HepG2 (cell line): ENCODE data around the gene B3GNT9. TPM values are rescaled to one million over a fixed set of nuclear protein-coding genes. Genes with fewer than 3 reads are reported as not detected.

ENCODE experiments used
- AGO1 ChIP-seq: fragments of 200-400 bp; formaldehyde crosslinking; IDR thresholded peaks from 2 replicates; pipeline ENCODE4 v1.6.1; 2017; ENCODE audit warnings: mild to moderate bottlenecking, low read depth, low read length, moderate library complexity; ENCODE audit not compliant: poor library complexity, severe bottlenecking
- MTF2 ChIP-seq: sonication (generic); formaldehyde crosslinking; IDR thresholded peaks from 2 replicates; pipeline ENCODE4 v1.5.0; 2020; ENCODE audit warnings: missing genetic modification reagents, borderline replicate concordance
- PCBP1 ChIP-seq: fragments of 200-400 bp; formaldehyde crosslinking; IDR thresholded peaks from 2 replicates; pipeline ENCODE4 v1.6.1; 2017; ENCODE audit warnings: mild to moderate bottlenecking, low read depth, low read length, borderline replicate concordance
- SIN3A ChIP-seq: IDR thresholded peaks from 2 replicates; pipeline ENCODE4 v1.6.1; 2011; ENCODE audit warnings: low read depth, mild to moderate bottlenecking, control low read depth, low read length, borderline replicate concordance
- ZNF205 ChIP-seq: IDR thresholded peaks from 2 replicates; pipeline ENCODE4 v1.6.1; 2018; ENCODE audit warnings: missing biosample characterization, missing genetic modification reagents
- ZNF251 ChIP-seq: sonication (generic); formaldehyde crosslinking; IDR thresholded peaks from 2 replicates; pipeline ENCODE4 v1.9.0; 2021; ENCODE audit warnings: mild to moderate bottlenecking, missing genetic modification reagents
- ZNF766 ChIP-seq: sonication (generic); formaldehyde crosslinking; IDR thresholded peaks from 2 replicates; pipeline ENCODE4 v1.5.0; 2020; ENCODE audit warnings: missing genetic modification reagents, borderline replicate concordance
- polyA plus RNA-seq, 8 experiments: library from polyadenylated mRNA; depleted of rRNA in 3 of 8; stranded (reverse) in 7 of 8; unstranded in 1 of 8; fragments of >200 nt; fragmentation: Illumina TruSeq in 4 of 8; extraction: Trizol in 4 of 8; gene quantifications; 2 replicates each; pipeline versions ENCODE4 v1.2.1 to v1.2.3, GENCODE V29; 2011 to 2016; ENCODE audit warnings: low read depth in 4 of 8, missing spikeins in 1 of 8, mixed read lengths in 1 of 8; ENCODE audit not compliant: insufficient read depth in 1 of 8
- total RNA-seq, 5 experiments: library from RNA; depleted of rRNA; stranded (reverse); fragments of >200 nt; fragmentation: Illumina TruSeq; extraction: Trizol; gene quantifications; 2 replicates each; pipeline ENCODE4 v1.2.3, GENCODE V29; 2016; ENCODE audit warnings: low read depth in 1 of 5
- TF ChIP-seq, protein P1 (sequence below): sonication (generic); formaldehyde crosslinking; IDR thresholded peaks from 2 replicates; pipeline ENCODE4 v1.8.1; 2023; ENCODE audit warnings: missing genetic modification reagents, inconsistent platforms, borderline replicate concordance
- TF ChIP-seq, protein P2 (sequence below): sonication (generic); formaldehyde crosslinking; IDR thresholded peaks from 2 replicates; pipeline ENCODE4 v1.4.0; 2020; ENCODE audit warnings: mild to moderate bottlenecking, missing genetic modification reagents, borderline replicate concordance
- TF ChIP-seq, protein P3 (sequence below): sonication (generic); formaldehyde crosslinking; IDR thresholded peaks from 2 replicates; pipeline ENCODE4 v1.4.0; 2020; ENCODE audit warnings: missing genetic modification reagents
- TF ChIP-seq, protein P4 (sequence below): sonication (generic); formaldehyde crosslinking; IDR thresholded peaks from 2 replicates; pipeline ENCODE4 v1.4.0; 2020; ENCODE audit warnings: missing genetic modification reagents
- TF ChIP-seq, protein P5 (sequence below): sonication (generic); formaldehyde crosslinking; conservative IDR thresholded peaks from 2 replicates; pipeline ENCODE4 v1.8.0; 2022; ENCODE audit warnings: mild to moderate bottlenecking, moderate library complexity, missing genetic modification reagents
- TF ChIP-seq, protein P6 (sequence below): sonication (generic); formaldehyde crosslinking; IDR thresholded peaks from 2 replicates; pipeline ENCODE4 v1.4.0; 2020; ENCODE audit warnings: missing genetic modification reagents; ENCODE audit errors: not compliant biosample characterization

The B3GNT9 gene
- total and polyA plus RNA-seq, 2 of the 13 experiments (the other 11 are each of a cell fraction or from before 2014, with no cell fraction given), result 1.5 to 3.1 TPM

DNA sequence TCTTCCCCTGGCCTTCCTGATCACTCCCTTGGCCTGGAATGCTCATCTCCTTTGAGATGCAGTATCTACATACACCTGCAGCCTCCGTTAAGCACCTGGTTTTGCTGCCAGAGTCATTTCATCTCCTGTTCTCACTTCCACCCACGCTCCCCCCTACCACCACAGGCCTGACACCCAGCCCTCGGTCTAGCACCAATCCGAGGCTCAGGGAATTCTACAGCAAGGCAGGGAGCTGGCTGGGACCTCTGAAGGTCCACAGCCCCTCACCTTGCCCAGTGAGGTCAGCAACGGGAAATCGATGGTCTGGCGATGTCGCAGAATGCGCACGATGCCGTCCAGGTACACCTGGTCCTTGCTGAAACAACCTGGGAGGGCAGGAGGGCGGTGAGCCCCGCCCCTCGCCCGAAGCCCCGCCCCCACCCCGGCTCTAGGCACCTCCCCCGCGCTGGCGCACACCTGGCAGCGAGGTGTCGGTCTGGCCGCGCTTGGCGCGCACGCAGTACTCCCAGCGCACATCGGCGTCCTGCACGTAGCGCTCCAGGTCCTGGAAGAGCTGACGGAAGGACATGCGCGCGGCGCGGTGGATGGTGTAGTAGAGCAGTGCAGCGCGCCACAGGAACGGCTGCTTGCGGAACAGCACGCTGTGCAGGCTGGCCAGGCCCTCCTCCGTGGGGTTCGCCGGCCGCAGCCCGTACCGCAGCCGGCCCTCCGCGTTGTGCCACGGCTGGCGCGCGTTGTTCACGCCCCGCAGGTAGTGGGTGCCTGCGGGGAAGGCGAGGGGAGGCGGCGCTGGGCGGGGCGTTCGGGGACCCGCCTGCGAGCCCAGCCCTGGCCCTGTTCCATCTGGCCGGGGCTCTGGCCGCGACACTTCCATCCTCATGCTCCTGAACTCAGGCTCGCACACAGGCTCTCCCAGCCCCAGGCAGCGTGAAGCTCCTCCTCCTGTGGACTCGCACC is 27.2 kb upstream of the B3GNT9 start (continued):
- TF ChIP-seq MTF2 (CRISPR knock-in tag) (peak; percentile 87; the same call in 1 of the 2 replicates), ZNF205 (CRISPR knock-in tag) (no peak), ZNF766 (no peak), SIN3A (no peak), AGO1 (peak; percentile 88), PCBP1 (no peak), ZNF251 (CRISPR knock-in tag) (no peak)
- TF ChIP-seq, protein P1, sequence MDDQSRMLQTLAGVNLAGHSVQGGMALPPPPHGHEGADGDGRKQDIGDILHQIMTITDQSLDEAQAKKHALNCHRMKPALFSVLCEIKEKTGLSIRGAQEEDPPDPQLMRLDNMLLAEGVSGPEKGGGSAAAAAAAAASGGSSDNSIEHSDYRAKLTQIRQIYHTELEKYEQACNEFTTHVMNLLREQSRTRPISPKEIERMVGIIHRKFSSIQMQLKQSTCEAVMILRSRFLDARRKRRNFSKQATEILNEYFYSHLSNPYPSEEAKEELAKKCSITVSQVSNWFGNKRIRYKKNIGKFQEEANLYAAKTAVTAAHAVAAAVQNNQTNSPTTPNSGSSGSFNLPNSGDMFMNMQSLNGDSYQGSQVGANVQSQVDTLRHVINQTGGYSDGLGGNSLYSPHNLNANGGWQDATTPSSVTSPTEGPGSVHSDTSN (CRISPR knock-in tag), result no peak
- TF ChIP-seq, protein P2, sequence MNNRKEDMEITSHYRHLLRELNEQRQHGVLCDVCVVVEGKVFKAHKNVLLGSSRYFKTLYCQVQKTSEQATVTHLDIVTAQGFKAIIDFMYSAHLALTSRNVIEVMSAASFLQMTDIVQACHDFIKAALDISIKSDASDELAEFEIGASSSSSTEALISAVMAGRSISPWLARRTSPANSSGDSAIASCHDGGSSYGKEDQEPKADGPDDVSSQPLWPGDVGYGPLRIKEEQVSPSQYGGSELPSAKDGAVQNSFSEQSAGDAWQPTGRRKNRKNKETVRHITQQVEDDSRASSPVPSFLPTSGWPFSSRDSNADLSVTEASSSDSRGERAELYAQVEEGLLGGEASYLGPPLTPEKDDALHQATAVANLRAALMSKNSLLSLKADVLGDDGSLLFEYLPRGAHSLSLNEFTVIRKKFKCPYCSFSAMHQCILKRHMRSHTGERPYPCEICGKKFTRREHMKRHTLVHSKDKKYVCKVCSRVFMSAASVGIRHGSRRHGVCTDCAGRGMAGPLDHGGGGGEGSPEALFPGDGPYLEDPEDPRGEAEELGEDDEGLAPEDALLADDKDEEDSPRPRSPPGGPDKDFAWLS (CRISPR knock-in tag), result 0 out of 2 replicates have a peak, but pooled peaks have one; percentile 40
- TF ChIP-seq, protein P3, sequence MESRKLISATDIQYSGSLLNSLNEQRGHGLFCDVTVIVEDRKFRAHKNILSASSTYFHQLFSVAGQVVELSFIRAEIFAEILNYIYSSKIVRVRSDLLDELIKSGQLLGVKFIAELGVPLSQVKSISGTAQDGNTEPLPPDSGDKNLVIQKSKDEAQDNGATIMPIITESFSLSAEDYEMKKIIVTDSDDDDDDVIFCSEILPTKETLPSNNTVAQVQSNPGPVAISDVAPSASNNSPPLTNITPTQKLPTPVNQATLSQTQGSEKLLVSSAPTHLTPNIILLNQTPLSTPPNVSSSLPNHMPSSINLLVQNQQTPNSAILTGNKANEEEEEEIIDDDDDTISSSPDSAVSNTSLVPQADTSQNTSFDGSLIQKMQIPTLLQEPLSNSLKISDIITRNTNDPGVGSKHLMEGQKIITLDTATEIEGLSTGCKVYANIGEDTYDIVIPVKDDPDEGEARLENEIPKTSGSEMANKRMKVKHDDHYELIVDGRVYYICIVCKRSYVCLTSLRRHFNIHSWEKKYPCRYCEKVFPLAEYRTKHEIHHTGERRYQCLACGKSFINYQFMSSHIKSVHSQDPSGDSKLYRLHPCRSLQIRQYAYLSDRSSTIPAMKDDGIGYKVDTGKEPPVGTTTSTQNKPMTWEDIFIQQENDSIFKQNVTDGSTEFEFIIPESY (CRISPR knock-in tag), result peak; percentile 50; the same call in 1 of the 2 replicates
- TF ChIP-seq, protein P4, sequence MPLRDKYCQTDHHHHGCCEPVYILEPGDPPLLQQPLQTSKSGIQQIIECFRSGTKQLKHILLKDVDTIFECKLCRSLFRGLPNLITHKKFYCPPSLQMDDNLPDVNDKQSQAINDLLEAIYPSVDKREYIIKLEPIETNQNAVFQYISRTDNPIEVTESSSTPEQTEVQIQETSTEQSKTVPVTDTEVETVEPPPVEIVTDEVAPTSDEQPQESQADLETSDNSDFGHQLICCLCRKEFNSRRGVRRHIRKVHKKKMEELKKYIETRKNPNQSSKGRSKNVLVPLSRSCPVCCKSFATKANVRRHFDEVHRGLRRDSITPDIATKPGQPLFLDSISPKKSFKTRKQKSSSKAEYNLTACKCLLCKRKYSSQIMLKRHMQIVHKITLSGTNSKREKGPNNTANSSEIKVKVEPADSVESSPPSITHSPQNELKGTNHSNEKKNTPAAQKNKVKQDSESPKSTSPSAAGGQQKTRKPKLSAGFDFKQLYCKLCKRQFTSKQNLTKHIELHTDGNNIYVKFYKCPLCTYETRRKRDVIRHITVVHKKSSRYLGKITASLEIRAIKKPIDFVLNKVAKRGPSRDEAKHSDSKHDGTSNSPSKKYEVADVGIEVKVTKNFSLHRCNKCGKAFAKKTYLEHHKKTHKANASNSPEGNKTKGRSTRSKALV (CRISPR knock-in tag), result peak; percentile 99
- TF ChIP-seq, protein P5, sequence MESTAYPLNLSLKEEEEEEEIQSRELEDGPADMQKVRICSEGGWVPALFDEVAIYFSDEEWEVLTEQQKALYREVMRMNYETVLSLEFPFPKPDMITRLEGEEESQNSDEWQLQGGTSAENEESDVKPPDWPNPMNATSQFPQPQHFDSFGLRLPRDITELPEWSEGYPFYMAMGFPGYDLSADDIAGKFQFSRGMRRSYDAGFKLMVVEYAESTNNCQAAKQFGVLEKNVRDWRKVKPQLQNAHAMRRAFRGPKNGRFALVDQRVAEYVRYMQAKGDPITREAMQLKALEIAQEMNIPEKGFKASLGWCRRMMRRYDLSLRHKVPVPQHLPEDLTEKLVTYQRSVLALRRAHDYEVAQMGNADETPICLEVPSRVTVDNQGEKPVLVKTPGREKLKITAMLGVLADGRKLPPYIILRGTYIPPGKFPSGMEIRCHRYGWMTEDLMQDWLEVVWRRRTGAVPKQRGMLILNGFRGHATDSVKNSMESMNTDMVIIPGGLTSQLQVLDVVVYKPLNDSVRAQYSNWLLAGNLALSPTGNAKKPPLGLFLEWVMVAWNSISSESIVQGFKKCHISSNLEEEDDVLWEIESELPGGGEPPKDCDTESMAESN (CRISPR knock-in tag), result peak; percentile 55
- TF ChIP-seq, protein P6, sequence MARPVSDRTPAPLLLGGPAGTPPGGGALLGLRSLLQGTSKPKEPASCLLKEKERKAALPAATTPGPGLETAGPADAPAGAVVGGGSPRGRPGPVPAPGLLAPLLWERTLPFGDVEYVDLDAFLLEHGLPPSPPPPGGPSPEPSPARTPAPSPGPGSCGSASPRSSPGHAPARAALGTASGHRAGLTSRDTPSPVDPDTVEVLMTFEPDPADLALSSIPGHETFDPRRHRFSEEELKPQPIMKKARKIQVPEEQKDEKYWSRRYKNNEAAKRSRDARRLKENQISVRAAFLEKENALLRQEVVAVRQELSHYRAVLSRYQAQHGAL, result peak; percentile 82
